Activated T-cell treated with anti-CD3 and anti-CD28 coated beads for 24 hours (primary cell): ENCODE results near the gene ZNF71.

Experiments
- DNase-seq: peaks from one replicate; pipeline ENCODE4 v3.0.0-alpha.2; 2020; ENCODE audit warnings: low read depth

The ZNF71 gene

DNA sequence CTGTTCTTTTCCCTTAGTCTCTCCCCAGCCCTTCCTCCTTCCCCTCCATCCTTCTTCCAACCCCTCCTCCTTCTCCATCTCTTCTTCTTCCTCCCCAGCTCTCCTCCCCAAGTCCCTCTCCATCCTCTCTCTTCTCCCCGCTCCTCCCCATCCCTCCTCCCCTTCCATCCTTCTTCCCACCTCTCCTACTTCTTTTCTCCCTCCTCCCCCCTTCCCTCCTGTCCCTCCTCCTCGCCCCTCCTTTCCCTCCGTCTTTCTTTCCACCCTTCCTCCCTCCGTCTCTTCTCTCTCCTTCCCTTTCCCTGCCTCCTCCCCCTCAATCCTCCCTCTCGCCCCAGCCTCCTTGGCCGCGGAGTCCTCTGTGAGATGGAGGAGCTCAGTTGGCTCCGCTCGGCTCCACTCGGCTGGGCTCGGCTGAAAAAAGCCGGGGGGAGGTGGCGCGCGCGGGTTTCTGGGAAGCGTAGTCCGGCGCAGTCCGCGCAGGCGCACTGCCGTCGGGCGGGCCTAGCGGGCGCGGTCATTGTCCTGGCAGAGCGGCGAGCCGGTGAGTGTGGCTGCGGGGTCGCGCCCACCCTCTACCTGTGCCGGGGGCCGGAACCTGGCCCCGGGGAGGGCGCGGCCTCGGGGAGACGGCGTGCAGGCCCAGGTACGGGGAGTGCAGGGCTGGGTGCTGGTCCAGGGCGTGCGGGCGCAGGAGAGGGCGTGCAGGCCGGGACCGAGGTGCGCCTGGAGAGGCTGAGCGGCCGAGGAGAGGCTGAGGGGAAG is at the start of gene ZNF71:
Gene ZNF71 (plus strand): TSS at position 520 of the 765 bp plus-strand sequence. CDS start 6,257 bp downstream, outside the sequence.
- peak; percentile 86 for DNase-seq

DNA sequence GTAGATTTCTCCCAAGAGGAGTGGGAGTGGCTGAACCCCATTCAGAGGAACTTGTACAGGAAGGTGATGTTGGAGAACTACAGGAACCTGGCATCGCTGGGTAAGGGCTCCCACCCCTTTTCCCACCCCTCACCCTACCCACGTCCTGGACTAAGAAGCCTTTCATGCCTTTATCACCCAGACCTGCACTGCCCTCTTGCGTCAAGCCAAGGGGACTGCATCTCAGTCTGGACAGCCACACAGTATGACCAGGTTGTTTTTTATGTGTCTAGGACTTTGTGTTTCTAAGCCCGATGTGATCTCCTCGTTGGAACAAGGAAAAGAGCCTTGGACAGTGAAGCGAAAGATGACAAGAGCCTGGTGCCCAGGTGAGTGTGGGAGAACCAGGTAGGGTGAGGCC is 47.6 kb upstream of the ZNF71 start:
- DNase-seq, result no peak

DNA sequence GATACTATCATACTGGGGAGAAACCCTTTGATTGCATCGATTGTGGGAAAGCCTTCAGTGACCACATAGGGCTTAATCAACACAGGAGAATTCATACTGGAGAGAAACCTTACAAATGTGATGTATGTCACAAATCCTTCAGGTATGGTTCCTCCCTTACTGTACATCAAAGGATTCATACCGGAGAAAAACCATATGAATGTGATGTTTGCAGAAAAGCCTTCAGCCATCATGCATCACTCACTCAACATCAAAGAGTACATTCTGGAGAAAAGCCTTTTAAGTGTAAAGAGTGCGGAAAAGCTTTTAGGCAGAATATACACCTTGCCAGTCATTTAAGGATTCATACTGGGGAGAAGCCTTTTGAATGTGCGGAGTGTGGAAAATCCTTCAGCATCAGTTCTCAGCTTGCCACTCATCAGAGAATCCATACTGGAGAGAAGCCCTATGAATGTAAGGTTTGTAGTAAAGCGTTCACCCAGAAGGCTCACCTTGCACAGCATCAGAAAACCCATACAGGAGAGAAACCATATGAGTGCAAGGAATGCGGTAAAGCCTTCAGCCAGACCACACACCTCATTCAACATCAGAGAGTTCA is 40.7 kb upstream of the ZNF71 start:
- no peak for DNase-seq

DNA sequence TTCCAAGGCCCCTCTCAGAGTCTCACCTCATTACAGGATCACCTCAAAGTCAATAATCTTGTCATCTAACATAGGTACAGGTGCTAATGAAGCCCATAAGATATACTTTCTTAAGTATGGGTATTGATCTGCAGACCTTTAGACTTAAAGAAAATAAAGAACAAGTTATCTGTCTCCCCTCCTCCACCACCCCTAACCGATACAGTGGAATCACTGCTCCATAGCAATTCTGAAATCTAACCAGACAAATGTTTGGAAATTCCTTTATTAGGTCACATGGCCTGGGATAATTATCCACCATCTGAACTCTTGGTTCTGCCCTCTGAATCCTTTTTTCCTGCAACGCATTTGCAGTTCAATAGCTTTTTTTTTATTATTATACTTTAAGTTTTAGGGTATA is 32.3 kb upstream of the ZNF71 start:
- no peak for DNase-seq

DNA sequence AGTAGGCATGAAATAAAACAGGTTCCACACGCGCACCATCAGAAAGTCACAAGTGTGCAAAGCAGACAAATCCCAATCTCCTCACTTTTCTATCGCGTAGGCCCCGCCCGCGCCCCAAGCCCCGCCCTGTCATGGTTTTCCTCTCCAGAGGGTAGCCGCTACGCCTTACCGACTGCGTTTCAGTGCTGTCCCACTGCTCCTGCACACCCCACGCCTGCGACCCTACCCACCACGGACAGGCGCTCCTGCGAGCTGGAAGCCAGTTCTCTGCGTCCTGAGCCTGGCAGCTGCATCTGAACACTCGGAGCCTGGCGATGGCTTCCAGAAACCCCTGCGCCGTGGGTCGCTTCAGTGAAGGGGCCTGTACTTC is 28.2 kb upstream of the ZNF71 start:
- DNase-seq, result no peak

DNA sequence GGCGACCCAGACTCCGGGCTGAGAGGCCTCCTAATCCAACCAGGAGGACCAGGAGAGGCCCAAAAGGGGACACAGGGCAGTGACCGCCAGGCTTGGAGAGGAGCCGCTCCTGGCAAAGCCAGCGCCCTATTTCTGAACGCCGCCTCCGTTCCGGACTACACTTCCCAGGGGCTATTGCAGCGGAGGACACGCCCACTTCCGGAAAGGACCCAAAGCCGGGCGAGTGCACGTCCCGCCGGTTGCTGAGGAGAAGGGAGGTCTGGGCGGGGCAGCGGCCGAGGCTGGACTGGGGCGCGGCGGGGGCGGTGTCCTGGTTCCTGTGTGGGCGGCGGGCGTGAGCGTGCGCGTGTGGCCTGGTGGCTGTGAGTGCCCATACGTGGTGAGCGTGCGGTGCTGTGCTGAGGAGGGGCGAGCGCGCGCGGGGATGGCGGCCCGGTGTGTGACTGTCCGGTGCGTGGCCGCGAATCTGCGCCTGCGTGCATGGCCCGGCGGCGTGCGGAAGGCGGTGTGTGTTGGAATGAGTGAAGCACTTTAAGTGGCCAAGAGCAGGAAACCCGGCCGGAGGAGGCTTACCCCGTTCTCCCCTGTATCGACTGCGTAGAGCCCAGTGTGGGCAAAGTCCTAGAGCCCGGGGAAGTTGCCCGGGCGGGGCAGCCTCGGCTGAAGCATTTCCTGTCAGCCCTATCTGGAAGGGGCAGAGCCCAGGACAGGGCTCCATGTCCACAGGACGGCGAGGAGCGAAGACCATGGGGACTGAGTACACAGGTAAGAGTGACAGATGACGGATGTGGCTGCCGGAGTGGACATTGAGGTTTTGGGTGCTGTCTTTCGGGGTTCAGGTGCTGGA is 27.6 kb upstream of the ZNF71 start, which contains the start of gene ZNF470:
Gene ZNF470 (plus strand): TSS at position 195 of the 847 bp plus-strand sequence. CDS start 2,844 bp downstream, outside the sequence.
- peak; percentile 84 for DNase-seq

DNA sequence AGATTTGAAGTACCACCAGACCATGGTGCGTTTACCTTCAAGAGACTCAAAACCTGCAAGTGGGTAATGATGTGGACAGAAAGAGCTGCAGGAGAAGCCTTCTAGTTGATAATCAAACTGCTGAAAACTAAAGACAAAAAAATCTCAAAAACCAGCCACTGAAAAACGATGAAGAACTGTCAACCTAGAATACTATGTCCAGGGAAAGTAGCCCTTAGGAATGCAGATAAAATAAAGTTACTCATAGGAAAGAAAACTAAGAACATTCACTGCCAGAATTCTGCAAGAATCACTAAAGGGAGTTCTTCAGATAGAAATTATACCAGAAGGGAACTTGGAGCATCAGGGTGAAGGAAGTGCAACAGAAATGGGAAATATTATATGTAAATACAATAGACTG is 22.5 kb upstream of the ZNF71 start:
- no peak for DNase-seq

DNA sequence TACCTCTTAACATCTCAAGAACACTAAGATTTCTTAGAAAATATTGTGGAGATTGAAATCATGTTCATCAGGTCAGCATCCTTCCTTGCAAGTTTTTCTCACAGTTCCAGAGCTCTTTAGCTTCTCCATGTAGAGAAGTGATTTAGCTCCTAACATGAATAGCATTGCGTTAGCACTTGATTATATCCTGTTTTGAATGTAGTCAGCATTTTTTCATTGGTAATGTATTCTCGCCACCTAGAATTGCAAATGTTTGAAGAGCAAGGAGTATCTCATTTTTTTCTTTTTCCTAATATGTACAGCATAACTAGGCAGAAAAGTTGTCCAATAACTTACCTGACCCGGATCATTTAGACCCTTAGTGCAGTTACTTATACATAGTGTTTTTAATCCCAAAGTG is 21.2 kb upstream of the ZNF71 start:
- no peak for DNase-seq

DNA sequence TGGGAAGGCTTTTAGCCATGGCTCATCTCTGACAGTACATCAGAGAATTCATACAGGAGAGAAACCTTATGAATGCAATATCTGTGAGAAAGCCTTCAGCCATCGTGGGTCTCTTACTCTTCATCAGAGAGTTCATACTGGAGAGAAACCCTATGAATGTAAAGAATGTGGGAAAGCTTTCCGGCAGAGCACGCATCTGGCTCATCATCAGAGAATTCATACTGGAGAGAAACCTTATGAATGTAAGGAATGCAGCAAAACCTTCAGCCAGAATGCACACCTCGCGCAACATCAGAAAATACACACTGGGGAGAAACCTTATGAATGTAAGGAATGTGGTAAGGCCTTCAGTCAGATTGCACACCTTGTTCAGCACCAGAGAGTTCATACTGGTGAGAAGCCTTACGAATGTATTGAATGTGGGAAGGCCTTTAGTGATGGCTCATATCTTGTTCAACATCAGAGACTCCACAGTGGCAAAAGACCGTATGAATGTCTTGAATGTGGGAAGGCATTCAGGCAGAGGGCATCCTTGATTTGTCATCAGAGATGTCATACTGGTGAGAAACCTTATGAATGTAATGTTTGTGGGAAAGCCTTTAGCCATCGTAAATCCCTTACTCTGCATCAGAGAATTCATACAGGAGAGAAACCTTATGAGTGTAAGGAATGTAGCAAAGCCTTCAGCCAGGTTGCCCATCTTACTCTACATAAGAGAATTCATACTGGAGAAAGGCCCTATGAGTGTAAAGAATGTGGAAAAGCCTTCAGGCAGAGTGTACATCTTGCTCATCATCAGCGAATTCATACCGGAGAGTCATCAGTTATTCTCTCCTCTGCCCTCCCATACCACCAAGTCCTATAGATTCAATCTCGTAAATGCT is 17.1 kb upstream of the ZNF71 start:
- DNase-seq, result no peak

DNA sequence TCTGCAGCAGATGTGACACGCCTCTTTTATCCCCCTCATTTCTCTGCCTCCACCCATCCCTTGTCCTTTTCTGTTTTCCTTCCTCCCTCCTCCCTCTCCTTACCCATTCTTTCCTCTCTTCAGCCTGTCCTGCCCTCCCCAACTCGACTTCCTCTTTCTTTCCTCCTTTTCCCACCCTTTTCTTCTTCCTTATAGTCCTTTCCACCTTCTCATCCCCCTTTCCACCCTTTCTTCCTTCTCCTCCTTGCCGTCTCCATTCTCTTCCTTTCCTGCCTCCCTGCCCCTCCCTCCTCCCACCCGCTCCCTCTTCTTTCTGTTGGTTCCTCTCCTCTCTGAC is 688 bp upstream of the ZNF71 start:
- DNase-seq, result no peak

DNA sequence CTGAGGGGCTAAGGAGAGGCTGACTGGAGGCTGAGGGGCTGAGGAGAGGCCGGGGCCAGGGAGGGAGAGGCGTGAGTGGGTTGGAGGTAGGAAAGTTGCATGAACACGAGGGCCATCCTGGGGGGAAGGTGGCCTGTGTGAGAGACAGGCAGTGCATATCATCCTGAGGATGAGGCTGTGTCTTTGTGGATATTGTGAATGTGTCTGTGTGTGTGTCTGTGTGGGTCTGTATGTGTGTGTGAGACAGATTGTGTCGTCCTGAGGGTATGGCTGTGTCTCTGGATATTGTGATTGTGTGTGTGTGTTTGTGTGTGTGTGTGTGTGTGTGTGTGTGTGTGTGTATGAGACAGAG is 422 bp downstream of the ZNF71 start:
- no peak for DNase-seq

DNA sequence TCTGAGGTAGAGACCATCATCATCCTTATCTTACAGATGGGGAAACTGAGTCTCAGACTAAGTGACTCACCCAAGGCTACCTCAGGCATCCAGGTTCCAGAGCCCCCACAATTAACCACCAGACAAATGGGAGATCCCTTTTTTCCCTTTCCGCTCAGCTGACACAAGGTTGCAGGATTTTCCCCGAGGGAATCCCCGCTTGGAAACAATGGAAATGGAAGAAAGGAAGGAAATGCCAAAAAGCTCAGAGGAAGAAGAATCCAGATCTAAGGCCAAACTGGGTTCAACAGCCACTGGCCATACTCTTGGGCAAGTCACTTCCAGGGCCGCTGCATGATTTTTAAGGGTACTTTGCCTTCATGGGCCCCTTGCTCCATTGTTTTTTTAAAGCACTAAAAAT is 1.6 kb downstream of the ZNF71 start:
- no peak for DNase-seq

DNA sequence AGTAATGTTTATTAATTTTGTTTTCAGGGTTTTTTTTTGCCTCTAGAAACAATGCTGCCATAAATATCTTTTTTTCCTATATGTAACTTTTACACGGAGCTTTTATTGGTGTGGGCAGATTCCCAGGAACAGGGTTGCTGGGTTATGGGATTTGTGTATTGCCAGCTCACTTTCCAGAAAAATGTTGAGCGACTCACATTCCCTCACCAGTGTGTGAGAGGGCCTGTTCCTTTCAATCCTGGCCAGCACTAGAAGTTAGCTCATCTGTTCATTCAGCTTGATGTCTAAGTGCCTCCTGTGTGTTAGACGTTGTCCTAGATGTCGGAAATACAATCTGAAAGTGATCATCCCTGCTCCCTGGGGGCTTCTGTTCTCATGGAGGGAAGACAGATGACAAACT is 2.6 kb downstream of the ZNF71 start:
- no peak for DNase-seq

DNA sequence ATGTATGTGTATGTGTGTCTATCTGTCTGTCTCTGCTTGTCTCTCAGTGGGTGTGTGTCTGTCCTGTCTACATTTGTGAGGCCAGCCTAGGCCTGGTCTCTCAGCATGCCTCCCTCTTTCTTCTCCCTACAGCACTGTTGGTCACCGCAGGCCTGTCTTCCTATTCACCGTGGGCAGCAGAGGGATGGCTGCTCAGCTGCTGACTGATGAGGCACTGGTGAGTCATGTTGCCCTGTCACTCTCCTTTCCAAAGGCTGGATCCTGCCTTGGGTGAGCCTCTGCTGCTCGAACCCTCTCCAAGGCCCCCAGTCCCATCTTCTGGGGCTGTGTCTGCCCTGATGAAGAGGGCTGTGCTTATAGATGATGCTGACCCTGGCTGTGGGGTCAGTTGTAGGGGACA is 6.3 kb downstream of the ZNF71 start:
- no peak for DNase-seq

DNA sequence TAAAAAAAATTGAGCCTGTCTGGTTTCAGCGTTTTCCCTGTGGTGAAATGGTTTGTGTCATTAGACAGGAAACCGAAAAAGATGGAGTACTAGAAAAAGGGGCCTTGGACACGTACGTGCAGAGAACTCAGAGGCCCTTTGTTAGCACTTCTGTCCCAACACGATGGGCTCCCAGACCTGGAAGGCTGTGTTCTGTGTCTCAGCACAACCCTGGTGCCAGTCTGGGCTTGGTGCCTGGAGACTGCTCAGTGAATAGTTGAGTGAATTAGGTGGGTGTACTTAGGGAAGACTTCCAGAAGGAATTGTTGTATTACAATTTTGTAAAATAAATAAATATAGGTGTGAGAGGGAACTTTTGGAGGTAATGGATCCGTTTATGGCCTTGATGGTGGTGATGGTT is 8.7 kb downstream of the ZNF71 start:
- DNase-seq, result no peak

DNA sequence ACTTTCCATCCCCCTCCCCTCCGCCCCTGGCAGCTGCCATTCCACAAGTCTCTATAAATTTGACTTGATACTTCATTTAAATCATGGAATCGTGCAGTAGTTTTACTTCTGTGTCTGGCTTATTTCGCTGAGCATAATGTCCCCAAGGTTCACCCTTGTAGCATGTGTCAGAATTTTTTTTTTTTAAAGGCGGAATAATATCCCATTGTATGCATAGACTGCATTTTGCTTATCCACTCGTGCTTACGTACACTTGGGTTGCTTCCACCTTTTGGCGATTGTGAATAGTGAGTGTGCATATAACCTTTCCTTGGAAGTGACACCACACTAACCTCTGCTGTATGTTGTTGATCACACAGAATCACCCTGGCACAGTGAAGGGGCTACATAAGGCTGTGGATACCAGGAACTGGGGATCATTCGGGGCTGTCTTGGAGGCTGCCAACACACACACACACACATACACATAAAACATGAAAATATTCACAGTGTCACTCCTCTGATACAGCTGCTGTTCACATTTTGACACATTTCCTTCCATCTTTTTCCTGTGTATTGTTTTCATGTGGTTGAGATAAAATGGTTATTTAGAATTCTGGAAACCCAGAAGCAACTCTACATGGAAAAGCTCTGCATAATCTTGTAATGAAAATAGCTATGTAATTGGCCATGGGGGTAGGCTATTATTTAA is 13.3 kb downstream of the ZNF71 start:
- no peak for DNase-seq

DNA sequence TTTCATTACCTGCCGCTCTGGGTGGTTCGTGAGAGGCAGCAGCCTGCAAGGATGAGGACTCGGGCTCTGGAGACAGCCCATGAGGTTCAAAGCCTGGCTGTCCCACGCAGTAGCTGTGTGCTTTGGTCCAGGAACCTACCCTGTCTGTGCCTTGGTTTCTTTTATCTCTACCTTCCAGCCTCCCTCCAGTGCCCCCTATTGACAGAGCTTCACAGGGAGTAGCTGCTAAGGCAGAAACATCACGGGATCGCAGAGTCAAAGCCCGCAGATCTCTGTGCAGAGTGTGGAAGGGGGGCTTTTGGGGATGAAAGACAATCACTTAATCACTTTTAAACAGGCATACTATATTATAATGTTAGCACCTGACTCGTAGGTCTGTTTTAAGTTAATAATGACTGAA is 16.2 kb downstream of the ZNF71 start:
- DNase-seq, result no peak

DNA sequence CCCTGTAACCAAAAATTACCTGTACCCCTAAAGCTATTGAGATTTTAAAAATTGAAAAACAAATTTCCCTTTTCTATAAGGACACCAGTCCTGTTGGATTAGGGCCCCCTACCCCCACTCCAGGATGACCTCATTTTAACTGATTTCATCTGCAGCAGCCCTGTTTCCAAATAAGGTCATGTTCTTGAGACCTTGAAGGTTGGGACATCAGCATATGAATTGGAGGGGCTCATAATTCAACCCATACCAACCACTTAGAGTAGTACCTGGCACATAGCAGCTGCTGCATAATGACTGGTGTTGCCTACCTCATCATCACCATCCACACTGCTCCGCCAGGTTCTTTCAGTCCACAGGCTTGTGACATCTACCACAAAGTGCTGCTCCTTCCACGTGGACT is 17.6 kb downstream of the ZNF71 start:
- no peak for DNase-seq

DNA sequence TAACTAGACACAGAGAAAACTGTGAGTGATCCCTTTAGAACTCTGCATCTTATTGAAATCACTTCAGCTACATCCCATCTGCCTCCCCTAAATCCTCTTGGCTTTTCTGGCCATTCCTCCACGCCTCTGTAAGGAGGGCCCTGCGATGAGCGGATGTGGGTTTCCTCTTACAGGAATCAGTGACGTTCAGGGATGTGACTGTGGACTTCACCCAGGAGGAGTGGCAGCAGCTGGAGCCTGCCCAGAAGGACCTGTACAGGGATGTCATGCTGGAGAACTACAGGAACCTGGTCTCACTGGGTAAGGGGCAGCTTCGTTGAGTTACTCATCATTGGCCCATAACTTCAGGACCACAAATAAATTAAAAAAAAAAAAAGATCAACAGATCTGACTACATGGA is 18.5 kb downstream of the ZNF71 start:
- DNase-seq, result no peak

DNA sequence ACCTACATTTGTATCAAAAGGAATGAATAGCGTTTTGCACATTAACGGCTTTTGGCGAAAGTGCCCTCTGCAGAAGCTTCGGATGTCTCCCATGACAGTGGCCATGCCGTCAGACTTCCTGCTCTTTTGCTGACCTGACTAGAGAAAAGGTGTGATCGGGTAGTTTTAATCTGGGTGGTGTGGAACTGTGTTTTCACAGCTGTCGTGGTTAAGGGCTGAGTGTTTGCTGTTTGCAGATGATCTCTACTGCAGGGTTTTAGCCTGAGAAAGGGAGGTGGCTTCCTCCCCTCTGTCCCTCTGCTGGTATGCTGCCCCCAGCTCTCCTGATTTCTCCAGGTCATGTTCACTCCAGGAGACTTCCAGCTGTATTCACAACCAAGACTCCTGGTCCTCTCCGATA is 22.4 kb downstream of the ZNF71 start:
- DNase-seq, result no peak

DNA sequence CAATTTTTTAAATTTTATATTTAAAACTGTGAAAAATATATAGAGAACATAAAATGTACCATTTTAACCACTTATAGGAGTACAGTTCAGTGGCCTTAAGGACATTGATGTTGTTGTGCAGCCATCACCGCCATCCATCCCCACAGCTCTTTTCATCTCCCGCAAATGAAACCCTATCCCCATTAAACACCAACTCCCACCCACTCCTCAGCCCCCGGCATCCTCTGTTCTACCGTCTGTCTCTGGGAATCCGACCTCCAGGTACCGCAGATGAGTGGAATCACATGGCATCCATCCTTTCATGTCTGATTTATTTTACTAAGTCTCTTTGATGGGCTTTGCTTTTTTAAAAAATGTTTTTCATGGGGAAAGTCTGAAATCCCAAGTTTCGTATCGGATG is 24.0 kb downstream of the ZNF71 start:
- no peak for DNase-seq

DNA sequence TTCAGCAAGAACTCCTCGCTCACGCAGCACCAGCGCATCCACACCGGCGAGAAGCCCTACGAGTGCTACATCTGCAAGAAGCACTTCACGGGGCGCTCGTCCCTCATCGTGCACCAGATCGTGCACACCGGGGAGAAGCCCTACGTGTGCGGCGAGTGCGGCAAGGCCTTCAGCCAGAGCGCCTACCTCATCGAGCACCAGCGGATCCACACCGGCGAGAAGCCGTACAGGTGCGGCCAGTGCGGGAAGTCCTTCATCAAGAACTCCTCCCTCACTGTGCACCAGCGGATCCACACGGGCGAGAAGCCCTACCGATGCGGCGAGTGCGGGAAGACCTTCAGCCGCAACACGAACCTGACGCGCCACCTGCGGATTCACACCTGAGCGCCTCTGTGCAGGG is 27.3 kb downstream of the ZNF71 start:
- DNase-seq, result no peak
